ENCODE data around the gene KCNJ14.
"Not testable (repeated sequence)": the region's sequence is repeated elsewhere in the genome, so short reads cannot be mapped to it uniquely, and the experiment has no call there.

DNA sequence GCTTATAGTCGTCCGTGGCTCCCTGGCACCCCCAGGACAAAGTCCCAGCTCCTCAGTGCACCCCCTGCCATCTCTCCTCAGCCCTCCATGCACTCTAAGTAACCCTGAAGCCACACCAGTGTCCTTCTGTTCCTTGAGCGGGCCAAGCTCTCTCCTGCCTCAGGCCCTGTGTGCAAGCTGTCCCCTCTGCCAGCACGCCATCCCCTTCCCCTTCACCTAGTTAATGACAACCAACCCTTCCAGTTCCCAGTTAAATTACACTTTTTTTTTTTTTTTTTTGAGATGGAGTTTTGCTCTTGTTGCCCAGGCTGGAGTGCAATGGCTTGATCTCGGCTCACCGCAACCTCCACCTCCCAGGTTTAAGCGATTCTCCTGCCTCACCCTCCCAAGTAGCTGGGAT, 33.1 kb downstream of the KCNJ14 start:
- TF ChIP-seq, protein P1, sequence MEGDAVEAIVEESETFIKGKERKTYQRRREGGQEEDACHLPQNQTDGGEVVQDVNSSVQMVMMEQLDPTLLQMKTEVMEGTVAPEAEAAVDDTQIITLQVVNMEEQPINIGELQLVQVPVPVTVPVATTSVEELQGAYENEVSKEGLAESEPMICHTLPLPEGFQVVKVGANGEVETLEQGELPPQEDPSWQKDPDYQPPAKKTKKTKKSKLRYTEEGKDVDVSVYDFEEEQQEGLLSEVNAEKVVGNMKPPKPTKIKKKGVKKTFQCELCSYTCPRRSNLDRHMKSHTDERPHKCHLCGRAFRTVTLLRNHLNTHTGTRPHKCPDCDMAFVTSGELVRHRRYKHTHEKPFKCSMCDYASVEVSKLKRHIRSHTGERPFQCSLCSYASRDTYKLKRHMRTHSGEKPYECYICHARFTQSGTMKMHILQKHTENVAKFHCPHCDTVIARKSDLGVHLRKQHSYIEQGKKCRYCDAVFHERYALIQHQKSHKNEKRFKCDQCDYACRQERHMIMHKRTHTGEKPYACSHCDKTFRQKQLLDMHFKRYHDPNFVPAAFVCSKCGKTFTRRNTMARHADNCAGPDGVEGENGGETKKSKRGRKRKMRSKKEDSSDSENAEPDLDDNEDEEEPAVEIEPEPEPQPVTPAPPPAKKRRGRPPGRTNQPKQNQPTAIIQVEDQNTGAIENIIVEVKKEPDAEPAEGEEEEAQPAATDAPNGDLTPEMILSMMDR (IDR thresholded peaks at IDR 0.05): not testable (repeated sequence)
- not testable (repeated sequence) for TF ChIP-seq POLR2A (IDR thresholded peaks at IDR 0.05)

Measured in esophagus squamous epithelium (tissue), 4 donors.